HG03066 (cell line): ENCODE data around the gene SCLT1.

ENCODE experiments used
- ATAC-seq: cut with Tn5 transposase; IDR thresholded peaks from one replicate; pipeline ENCODE4 v1.9.1; 2021; ENCODE audit warnings: low read depth; ENCODE audit not compliant: unreplicated experiment

The SCLT1 gene

GRCh38 chr4:128879971-128880370 is 213.4 kb downstream of the SCLT1 start:
- no peak for ATAC-seq

- ATAC-seq, result no peak
These were observed 214.1 kb downstream of the SCLT1 start for GRCh38 chr4:128879283-128879682.

- no peak for ATAC-seq
These were observed 215.4 kb downstream of the SCLT1 start for GRCh38 chr4:128877934-128878333.

GRCh38 chr4:128876200-128876599 is 217.1 kb downstream of the SCLT1 start:
- no peak for ATAC-seq

GRCh38 chr4:128871948-128872347 is 221.4 kb downstream of the SCLT1 start:
- ATAC-seq, result no peak

GRCh38 chr4:128869776-128870509 is 223.4 kb downstream of the SCLT1 start:
- ATAC-seq, result no peak

GRCh38 chr4:128868758-128869157 is 224.6 kb downstream of the SCLT1 start:
- no peak for ATAC-seq

GRCh38 chr4:128866691-128867090 is 226.6 kb downstream of the SCLT1 start:
- ATAC-seq, result no peak

GRCh38 chr4:128866269-128866668 is 227.1 kb downstream of the SCLT1 start:
- ATAC-seq, result no peak

GRCh38 chr4:128865132-128865531 is 228.2 kb downstream of the SCLT1 start:
- ATAC-seq, result no peak

GRCh38 chr4:128863312-128864075 is 229.8 kb downstream of the SCLT1 start:
- peak; percentile 42 for ATAC-seq

GRCh38 chr4:128862608-128863311 is 230.6 kb downstream of the SCLT1 start:
- peak; percentile 46 for ATAC-seq

- no peak for ATAC-seq
These were observed 231.4 kb downstream of the SCLT1 start for GRCh38 chr4:128861856-128862518.

- no peak for ATAC-seq
These were observed 233.3 kb downstream of the SCLT1 start for GRCh38 chr4:128859887-128860677.

- ATAC-seq, result no peak
These were observed 234.3 kb downstream of the SCLT1 start for GRCh38 chr4:128858879-128859671.

- ATAC-seq, result no peak
These were observed 237.1 kb downstream of the SCLT1 start for GRCh38 chr4:128856246-128856645.

GRCh38 chr4:128855621-128856020 is 237.7 kb downstream of the SCLT1 start:
- ATAC-seq, result no peak

GRCh38 chr4:128854433-128854832 is 238.9 kb downstream of the SCLT1 start:
- ATAC-seq, result peak; percentile 85

- no peak for ATAC-seq
These were observed 239.6 kb downstream of the SCLT1 start for GRCh38 chr4:128853741-128854140.
